Karpas-422 (cell line): Measurements from ENCODE around the gene FBLN1. TPM values are rescaled to one million over a fixed set of nuclear protein-coding genes. Genes with fewer than 3 reads are reported as not detected.

Source experiments
- DNase-seq: peaks from one replicate; pipeline ENCODE4 v3.0.0-alpha.2; 2015
- H2AFZ ChIP-seq: fragments of 200-600 bp; sonication (generic); 2 replicates; pipeline ENCODE4 v1.6.1; 2014; ENCODE audit warnings: antibody characterized with exemption, low read length, mixed read lengths
- H3K27ac ChIP-seq: fragments of 200-600 bp; sonication (generic); 2 replicates; pipeline ENCODE4 v1.5.1; 2014; ENCODE audit warnings: mild to moderate bottlenecking, low read length, moderate library complexity
- H3K27me3 ChIP-seq: fragments of 200-600 bp; sonication (generic); 2 replicates; pipeline ENCODE4 v1.6.1; 2014; ENCODE audit warnings: low read length, mixed read lengths
- H3K36me3 ChIP-seq: fragments of 200-600 bp; sonication (generic); 2 replicates; pipeline ENCODE4 v1.6.1; 2014; ENCODE audit warnings: low read length, mixed read lengths; ENCODE audit not compliant: insufficient read depth
- H3K4me1 ChIP-seq: fragments of 200-600 bp; sonication (generic); 2 replicates; pipeline ENCODE4 v1.6.1; 2014; ENCODE audit warnings: mild to moderate bottlenecking, low read length, mixed read lengths
- H3K4me2 ChIP-seq: fragments of 200-600 bp; sonication (generic); 2 replicates; pipeline ENCODE4 v1.6.1; 2014; ENCODE audit warnings: low read length, low read depth, mild to moderate bottlenecking; ENCODE audit not compliant: poor library complexity, severe bottlenecking
- H3K4me3 ChIP-seq: fragments of 200-600 bp; sonication (generic); 2 replicates; pipeline ENCODE4 v1.5.1; 2014; ENCODE audit warnings: mild to moderate bottlenecking, antibody characterized with exemption, low read length, mixed read lengths
- H3K79me2 ChIP-seq: fragments of 200-600 bp; sonication (generic); 2 replicates; pipeline ENCODE4 v1.6.1; 2014; ENCODE audit warnings: mild to moderate bottlenecking, low read length, mixed read lengths
- H3K9ac ChIP-seq: fragments of 200-600 bp; sonication (generic); 2 replicates; pipeline ENCODE4 v1.6.0; 2014; ENCODE audit warnings: low read length
- H3K9me2 ChIP-seq: fragments of 200-600 bp; sonication (generic), shearing (Covaris generic); replicated peaks from 2 replicates; pipeline ENCODE4 v1.6.0; 2014; ENCODE audit warnings: mild to moderate bottlenecking, low read length, moderate library complexity; ENCODE audit not compliant: insufficient read depth
- H3K9me3 ChIP-seq: fragments of 300-700, 200-600 bp; sonication (generic); 2 replicates; pipeline ENCODE4 v1.6.1; 2014; ENCODE audit warnings: low read length, mixed read lengths
- H4K20me1 ChIP-seq: fragments of 200-600 bp; sonication (generic); 2 replicates; pipeline ENCODE4 v1.6.1; 2014; ENCODE audit warnings: mild to moderate bottlenecking, antibody characterized with exemption, low read length, low read depth; ENCODE audit not compliant: insufficient read depth
- total RNA-seq: library from RNA; depleted of rRNA; stranded (reverse); fragments of >200 nt; shearing (Covaris generic); gene quantifications from 2 replicates; pipeline ENCODE4 v1.2.3, GENCODE V29; 2014; ENCODE audit warnings: low replicate concordance

Gene FBLN1
- total RNA-seq, 1 experiment from 2014 or later = not detected

- Histone ChIP-seq H3K4me2 (no peak overlapping the region), H3K27ac (no peak overlapping the region), H2AFZ (no peak overlapping the region), H3K9ac (no peak overlapping the region), H3K79me2 (no peaks in the 10 kb centered on the region), H3K4me3 (no peak overlapping the region), H3K9me3 (no peaks in the 10 kb centered on the region), H4K20me1 (no peaks in the 10 kb centered on the region), H3K4me1 (no peaks in the 10 kb centered on the region), H3K9me2 (no peaks in the 10 kb centered on the region), H3K27me3 (no peaks in the 10 kb centered on the region), H3K36me3 (no peaks in the 10 kb centered on the region)
- no peak for DNase-seq
These were observed 44.3 kb downstream of the FBLN1 start for GRCh38 chr22:45547016-45547345.

GRCh38 chr22:45547731-45548130 is 45.0 kb downstream of the FBLN1 start:
- Histone ChIP-seq H3K4me3 (no peak overlapping the region), H3K4me1 (no peaks in the 10 kb centered on the region), H3K27me3 (no peaks in the 10 kb centered on the region), H3K4me2 (no peak overlapping the region), H3K36me3 (no peaks in the 10 kb centered on the region), H3K9ac (no peak overlapping the region), H2AFZ (no peak overlapping the region), H3K9me3 (no peaks in the 10 kb centered on the region), H3K79me2 (no peaks in the 10 kb centered on the region), H3K9me2 (no peaks in the 10 kb centered on the region), H3K27ac (no peak overlapping the region), H4K20me1 (no peaks in the 10 kb centered on the region)
- DNase-seq = no peak

- Histone ChIP-seq H3K9ac (no peak overlapping the region), H3K79me2 (no peaks in the 10 kb centered on the region), H4K20me1 (no peaks in the 10 kb centered on the region), H3K4me3 (no peak overlapping the region), H3K9me3 (no peaks in the 10 kb centered on the region), H3K4me2 (no peak overlapping the region), H3K27me3 (no peaks in the 10 kb centered on the region), H3K36me3 (no peaks in the 10 kb centered on the region), H3K4me1 (no peaks in the 10 kb centered on the region), H2AFZ (no peak overlapping the region), H3K27ac (no peak overlapping the region), H3K9me2 (no peaks in the 10 kb centered on the region)
- no peak for DNase-seq
These were observed 45.7 kb downstream of the FBLN1 start for GRCh38 chr22:45548247-45548840.

GRCh38 chr22:45548991-45549761 is 46.5 kb downstream of the FBLN1 start:
- H3K27ac ChIP-seq = no peak overlapping the region
- no peak overlapping the region for H3K4me2 ChIP-seq
- no peaks in the 10 kb centered on the region for H4K20me1 ChIP-seq
- H3K4me3 ChIP-seq = no peak overlapping the region
- H2AFZ ChIP-seq = no peak overlapping the region
- no peak overlapping the region for H3K9ac ChIP-seq
- no peaks in the 10 kb centered on the region for H3K9me2 ChIP-seq
- peak; percentile 52 for DNase-seq
- peaks cover 3% of the 10 kb centered on the region for H3K4me1 ChIP-seq
- H3K27me3 ChIP-seq = no peaks in the 10 kb centered on the region
- H3K79me2 ChIP-seq = no peaks in the 10 kb centered on the region
- H3K9me3 ChIP-seq = no peaks in the 10 kb centered on the region
- no peaks in the 10 kb centered on the region for H3K36me3 ChIP-seq

GRCh38 chr22:45549762-45550378 is 47.2 kb downstream of the FBLN1 start:
- peaks cover 7% of the 10 kb centered on the region for H3K4me1 ChIP-seq
- DNase-seq = no peak
- no peak overlapping the region for H3K4me3 ChIP-seq
- H3K79me2 ChIP-seq = no peaks in the 10 kb centered on the region
- no peaks in the 10 kb centered on the region for H3K9me3 ChIP-seq
- H3K9me2 ChIP-seq = no peaks in the 10 kb centered on the region
- no peaks in the 10 kb centered on the region for H3K36me3 ChIP-seq
- no peak overlapping the region for H2AFZ ChIP-seq
- H4K20me1 ChIP-seq = no peaks in the 10 kb centered on the region
- H3K9ac ChIP-seq = no peak overlapping the region
- H3K27ac ChIP-seq = no peak overlapping the region
- no peak overlapping the region for H3K4me2 ChIP-seq
- H3K27me3 ChIP-seq = no peaks in the 10 kb centered on the region

GRCh38 chr22:45550416-45550815 is 47.7 kb downstream of the FBLN1 start:
- no peaks in the 10 kb centered on the region for H3K27me3 ChIP-seq
- H2AFZ ChIP-seq = no peak overlapping the region
- no peaks in the 10 kb centered on the region for H3K79me2 ChIP-seq
- no peak overlapping the region for H3K27ac ChIP-seq
- DNase-seq = no peak
- H3K4me3 ChIP-seq = no peak overlapping the region
- no peak overlapping the region for H3K4me2 ChIP-seq
- H3K9me2 ChIP-seq = no peaks in the 10 kb centered on the region
- H3K9me3 ChIP-seq = no peaks in the 10 kb centered on the region
- no peaks in the 10 kb centered on the region for H3K36me3 ChIP-seq
- H3K4me1 ChIP-seq = peaks cover 7% of the 10 kb centered on the region
- no peaks in the 10 kb centered on the region for H4K20me1 ChIP-seq
- no peak overlapping the region for H3K9ac ChIP-seq

- Histone ChIP-seq H4K20me1 (no peaks in the 10 kb centered on the region), H3K4me1 (peaks cover 7% of the 10 kb centered on the region), H3K9me2 (no peaks in the 10 kb centered on the region), H3K36me3 (no peaks in the 10 kb centered on the region), H2AFZ (no peak overlapping the region), H3K9ac (no peak overlapping the region), H3K27ac (no peak overlapping the region), H3K27me3 (no peaks in the 10 kb centered on the region), H3K4me2 (no peak overlapping the region), H3K4me3 (no peak overlapping the region), H3K9me3 (no peaks in the 10 kb centered on the region), H3K79me2 (no peaks in the 10 kb centered on the region)
- DNase-seq = no peak
These were observed 48.2 kb downstream of the FBLN1 start for GRCh38 chr22:45550891-45551290.

- Histone ChIP-seq H3K9ac (no peak overlapping the region), H3K79me2 (no peaks in the 10 kb centered on the region), H3K36me3 (no peaks in the 10 kb centered on the region), H3K9me3 (no peaks in the 10 kb centered on the region), H4K20me1 (no peaks in the 10 kb centered on the region), H3K4me2 (no peak overlapping the region), H3K9me2 (no peaks in the 10 kb centered on the region), H2AFZ (no peak overlapping the region), H3K4me3 (no peak overlapping the region), H3K27ac (no peak overlapping the region), H3K4me1 (peaks cover 7% of the 10 kb centered on the region), H3K27me3 (no peaks in the 10 kb centered on the region)
- DNase-seq = no peak
These were observed 48.8 kb downstream of the FBLN1 start for GRCh38 chr22:45551310-45552016.
